Fibroblast of skin of abdomen (primary cell): ENCODE results near the gene DLGAP4.

ENCODE experiments used
- DNase-seq: peaks from one replicate; pipeline ENCODE4 v3.0.0-alpha.2; 2013

Gene DLGAP4

DNA sequence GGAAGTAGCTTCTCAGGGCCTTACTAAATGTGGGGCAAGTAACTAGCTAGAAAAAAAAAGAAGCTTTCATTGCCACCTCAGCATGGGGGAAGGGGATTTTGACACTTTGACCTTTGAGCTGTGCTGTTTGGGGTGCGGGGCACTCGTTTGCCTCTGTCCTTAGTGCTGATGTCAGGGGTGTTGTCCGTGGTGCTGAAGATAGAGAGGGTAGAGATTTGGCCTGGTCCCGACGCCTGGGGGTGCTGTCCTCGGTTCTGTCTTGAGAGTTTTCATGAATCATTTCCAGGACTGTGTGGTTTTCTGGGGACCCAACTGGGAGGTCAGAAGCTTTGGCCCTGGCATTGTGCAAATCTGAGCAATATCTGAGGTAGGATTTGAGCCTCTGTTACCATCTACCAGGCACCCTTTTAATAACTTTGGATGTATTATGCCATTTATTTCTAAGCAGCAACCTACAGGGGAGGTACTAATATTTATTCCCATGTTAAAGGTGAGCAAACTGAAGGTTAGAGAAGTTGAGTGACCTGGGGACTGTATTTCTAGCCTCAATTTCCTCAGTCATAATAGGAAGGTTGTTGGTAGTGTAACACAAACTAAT lies 78.0 kb downstream of the DLGAP4 start:
- DNase-seq, result peak; percentile 25

DNA sequence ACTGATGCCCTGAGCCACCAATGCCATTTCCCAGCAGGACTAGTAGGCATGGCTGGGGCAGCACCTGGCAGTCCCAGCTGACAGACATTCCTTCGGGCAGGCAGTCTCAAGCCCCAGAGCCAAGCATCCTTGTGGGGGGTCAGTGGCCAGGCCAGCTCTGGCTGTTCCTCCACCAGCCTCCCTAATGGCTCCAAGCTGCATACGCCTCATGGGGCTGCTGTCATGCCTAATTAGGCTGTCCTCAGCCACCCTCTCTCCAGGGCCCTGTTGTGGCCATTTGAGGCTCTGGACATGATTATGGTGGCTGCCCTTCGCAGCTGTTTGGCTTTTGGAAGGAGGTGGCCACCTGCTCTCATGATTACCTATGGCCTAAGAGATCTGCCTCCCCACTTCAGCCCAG lies 79.4 kb downstream of the DLGAP4 start:
- DNase-seq, result no peak

DNA sequence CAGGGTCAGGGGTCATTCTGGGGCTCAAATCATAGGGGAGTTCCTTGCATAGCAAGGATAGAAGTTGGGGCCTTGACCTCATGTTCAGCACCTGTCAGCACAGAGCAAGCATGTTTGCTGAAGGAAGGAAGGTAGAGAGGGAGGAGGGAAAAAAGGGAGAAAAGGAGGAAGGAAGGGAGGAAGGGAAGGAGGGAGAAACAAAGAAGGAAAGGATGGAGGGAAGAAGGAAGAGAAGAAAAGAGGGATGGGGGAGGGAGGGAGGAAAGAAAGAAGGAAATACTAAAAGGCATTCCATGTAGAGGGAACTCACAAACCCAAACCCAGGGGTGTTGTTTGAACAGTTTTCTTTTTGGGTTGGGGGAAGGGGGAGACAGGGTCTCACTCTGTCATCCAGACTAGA lies 80.1 kb downstream of the DLGAP4 start:
- DNase-seq, result no peak

DNA sequence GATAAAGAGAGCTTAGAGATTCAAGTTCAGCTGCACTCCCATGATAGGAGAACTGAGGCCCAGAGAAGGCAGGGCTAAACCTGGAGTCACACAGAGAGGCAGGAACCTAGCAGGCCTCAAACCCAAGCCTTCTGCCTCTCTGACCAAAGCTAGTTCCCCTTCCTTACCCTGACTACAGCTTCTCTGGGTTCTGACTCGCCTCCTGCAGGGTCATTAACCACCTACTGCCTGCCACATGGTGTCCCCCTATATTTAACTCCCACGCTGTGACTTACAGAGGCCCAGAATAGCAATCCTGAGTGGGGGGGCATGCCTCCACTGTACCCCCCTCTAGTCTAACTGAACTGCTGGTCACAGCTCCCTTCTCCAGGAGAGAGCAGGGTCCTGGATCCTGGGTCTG lies 84.1 kb downstream of the DLGAP4 start:
- DNase-seq, result no peak

DNA sequence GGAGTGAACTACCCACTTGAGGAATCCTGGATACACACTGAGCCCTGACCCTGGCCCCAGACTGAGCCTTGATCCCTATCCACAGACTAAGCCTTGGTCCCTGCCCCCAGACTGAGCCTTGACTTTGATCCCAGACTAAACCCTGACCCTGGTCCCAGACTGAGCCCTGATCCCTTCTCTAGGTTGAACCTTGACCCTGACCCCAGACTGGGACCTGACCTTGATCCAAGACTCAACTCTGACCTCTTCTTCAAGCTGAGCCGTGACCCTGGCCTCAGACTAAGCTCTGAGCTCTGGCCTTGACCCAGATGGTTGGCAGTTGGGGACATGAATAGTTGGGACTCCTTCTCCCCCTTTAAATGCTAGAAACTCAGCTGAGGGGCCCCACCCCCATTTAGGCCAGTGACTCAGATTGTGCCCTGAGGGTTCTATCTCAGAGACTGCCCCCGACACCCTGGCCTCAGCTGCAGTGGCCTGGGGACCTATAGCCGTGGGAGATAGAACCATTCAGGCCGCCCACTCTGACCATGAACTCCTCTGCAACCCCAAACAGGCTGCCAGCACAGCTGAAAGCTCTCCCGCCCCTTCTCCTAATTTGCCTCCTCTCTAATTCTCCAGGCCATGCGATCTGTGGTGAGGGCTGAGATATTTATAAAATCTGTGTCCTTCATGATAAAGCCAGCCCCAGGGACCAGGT lies 84.7 kb downstream of the DLGAP4 start:
- no peak for DNase-seq

DNA sequence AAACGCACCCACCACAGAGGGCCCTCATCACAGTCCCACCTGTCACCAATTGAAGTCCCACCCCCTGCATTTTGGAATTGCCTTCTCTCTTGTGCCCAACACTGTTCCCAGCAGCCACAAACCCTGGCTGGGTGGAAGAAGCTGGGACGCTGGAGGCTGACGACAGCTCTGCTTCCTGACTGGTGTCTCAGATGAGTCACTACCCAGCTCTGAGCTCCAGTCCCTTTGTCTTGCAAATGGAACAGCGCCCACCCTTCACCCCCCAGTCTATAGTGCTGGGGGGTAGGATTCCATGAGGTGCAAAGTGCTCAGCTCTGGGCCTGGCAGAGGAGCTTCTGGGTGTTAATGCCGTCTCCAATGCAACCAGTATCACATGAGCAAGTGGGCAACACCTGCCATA lies 85.3 kb downstream of the DLGAP4 start:
- no peak for DNase-seq

DNA sequence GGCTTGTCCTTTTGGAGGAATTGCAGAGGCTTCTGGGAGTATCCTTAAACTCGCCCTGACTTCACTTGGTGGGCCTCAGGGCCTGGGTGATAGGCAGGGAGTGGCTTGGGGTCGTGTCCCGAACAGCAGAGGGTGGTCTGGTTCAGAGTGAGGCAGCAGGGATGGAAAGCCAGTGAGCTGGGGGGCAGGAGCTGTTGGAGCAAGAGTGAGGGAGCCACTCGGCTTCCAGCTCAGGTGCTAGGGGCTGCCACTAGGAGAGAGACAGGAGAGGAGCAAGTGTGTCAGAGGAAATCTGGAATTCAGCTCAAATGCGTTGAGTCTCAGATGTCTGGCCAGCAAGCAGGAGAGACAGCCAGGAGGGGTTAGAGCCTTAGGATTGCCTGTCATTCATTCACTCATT lies 85.8 kb downstream of the DLGAP4 start:
- no peak for DNase-seq

DNA sequence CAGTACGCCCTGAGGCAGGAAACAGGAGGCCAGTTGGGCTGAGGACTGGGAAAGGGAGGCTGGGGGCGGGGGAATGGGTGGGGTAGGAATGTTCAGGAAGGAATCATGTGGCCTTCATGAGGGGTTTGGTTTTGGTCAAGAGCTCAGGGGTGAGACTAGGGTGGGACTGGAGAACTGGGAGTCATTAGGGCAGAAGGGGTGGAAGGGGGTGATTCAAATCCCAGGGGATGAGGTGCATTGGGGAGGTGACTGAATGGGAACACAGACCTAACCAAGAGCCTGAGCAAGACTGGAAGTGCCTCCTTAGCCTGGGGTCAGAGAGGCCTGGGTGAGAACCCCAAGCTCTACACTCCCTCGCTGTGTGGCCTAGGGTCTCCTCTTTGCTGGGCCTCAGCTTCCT lies 86.8 kb downstream of the DLGAP4 start:
- DNase-seq, result no peak

DNA sequence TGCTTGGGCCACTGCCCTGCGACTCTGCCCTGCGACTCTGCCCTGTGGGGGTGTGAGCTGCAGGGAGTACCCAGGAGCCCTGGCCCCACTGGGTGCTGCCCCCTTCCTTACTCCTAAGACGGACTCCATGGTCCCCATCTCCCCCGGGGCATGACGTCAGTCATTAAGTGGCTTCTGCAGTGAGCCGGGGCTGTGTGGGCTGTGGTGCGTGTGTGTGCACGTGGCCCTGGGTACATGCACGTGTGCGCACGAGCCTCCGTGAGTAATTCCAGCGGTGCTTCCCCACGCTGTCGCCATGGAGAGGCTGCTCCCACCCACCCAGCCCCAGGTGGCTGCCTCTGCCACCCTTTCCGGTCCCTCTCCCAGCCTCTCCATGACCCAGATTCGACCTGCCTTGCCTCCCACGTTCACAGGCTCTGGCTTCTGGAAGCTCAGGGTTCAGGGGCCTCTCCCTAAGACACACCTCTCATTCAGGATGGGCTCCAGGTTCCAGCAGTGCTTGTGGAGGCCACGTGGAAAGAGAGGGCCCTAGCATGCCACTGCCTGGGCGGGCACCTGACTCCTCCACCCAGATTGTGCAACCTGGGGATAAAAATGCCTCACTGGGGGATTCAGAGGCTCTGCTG lies 88.3 kb downstream of the DLGAP4 start:
- no peak for DNase-seq

DNA sequence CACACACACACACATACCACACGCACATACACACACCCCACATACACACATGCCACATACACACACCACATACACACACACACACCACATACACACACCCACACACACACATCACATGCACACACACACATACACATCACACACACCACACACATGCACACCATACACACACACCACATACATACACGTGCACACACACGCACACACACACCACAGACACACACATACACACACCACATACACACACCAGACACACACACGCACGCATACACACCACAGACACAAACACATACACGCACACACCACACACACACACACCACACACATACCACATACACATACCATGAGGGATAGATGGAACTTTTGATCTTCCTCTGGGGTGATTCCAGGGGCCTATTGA lies 90.2 kb downstream of the DLGAP4 start:
- DNase-seq, result no peak

DNA sequence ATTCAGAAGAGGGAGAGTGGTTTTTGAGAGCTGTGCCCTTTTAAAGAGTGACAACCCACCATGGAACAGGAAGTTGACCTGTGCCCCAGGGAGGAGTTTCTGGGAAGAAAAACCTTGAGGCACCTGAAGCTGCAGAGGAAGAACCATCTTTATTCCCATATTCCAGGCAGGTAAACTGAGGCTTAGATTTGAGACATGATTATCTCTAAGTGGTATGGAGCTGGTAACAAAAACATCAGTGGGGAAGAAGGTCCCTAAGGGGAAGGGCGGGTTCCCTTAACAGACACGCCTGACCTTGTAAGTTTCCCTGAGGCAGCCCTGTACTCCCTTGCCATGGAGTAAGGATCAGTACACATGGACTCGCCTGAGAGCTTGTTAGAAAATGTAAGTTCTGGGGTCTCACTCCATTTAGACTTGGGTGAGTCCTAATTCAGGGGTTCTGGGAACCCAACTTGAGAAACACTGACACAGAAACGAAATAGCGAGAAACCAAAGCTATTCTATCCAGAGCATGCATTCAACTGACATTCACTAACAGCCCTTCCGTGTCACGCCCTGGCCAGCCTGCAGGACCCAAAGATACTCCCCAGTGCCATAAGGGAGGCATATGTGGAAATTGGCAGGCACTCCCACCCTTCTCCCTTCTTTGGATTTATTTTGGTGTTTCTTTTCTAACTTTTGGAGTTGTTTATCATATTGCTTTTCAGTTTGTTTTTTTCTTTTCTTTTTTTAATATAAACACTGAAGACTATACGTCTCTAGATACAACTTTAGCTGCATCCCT lies 90.9 kb downstream of the DLGAP4 start:
- no peak for DNase-seq

DNA sequence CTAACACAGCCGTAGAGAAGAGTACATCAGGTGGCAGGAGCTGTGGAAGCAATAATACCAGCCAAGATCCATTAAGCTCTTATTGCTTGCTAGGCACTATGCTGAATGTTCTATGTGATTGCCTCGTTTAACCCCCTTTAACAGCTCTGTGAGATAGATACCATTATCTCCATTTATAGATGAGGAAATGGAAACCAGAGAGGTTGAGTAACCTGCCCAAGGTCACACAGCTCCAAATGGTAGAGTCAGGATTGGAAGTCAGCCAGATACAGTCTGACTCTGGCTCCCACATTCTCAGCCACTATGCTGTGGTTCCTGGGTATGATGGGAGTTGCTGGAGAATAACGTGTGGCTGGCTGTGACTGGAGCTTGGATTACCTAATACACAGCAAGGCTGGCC lies 92.4 kb downstream of the DLGAP4 start:
- DNase-seq, result no peak

DNA sequence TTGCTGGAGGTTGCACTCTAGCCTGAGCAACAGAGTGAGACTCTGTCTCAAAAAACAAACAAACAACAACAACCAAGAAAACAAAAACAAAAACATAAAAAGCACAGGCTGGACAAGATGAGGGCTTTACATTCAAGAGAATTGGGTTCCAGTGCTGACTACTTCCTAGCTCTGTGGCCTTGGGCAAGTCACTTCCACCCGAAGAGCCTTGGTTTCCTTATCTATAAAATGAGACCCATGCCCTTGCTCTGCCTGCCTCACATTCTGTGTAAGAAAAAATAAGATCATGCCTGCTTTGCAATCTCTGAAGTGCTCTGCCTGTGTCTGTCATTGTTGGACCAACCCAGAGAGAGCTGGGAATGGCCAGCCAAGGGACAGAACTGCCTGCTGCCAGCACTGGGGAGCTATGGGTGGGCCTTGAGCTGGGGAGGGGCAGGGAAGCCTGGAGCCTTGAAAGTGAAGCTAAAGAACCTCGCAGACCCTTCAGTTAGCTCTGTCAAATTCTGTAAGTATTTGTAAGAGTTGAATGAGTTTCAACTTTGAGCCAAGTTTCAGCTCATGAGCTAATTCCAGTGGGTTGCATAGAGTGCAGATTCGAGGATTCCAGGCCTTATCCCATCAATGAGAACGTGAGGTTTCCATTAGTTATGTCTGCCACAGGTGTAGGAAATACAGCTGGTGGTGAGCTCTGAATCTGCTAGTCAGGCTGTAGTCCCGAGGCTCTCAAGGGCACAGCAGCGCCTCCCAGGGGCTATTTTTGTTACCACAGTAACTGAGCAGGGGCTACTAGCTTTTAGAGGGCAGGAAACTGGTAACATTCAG lies 93.2 kb downstream of the DLGAP4 start:
- no peak for DNase-seq

DNA sequence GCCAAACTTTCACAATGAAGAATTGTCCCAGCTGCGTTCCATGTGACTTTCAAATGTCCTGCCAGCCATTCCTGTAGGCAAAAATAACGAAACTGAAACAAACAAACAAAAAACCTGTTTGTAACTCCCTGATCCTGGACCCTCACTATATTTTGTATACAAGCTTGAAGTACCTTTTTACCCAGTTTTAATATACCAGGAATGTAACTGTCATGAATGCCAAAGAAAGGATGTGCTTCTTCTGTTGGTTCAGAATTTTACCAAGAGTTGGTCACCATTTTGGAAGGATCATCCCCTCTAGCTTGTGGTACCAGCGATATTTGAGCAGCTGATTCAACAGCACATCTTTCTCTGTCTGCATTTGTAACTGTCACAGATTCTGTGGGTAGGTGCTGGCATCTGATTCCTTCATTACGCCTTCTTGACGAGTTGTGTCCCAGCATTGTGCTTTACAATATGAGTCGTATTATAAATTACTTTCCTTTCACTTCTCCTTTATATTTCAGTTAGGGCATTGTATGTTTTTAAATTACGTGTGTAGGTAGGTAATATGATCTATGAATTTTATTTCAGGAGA lies 93.9 kb downstream of the DLGAP4 start:
- no peak for DNase-seq

DNA sequence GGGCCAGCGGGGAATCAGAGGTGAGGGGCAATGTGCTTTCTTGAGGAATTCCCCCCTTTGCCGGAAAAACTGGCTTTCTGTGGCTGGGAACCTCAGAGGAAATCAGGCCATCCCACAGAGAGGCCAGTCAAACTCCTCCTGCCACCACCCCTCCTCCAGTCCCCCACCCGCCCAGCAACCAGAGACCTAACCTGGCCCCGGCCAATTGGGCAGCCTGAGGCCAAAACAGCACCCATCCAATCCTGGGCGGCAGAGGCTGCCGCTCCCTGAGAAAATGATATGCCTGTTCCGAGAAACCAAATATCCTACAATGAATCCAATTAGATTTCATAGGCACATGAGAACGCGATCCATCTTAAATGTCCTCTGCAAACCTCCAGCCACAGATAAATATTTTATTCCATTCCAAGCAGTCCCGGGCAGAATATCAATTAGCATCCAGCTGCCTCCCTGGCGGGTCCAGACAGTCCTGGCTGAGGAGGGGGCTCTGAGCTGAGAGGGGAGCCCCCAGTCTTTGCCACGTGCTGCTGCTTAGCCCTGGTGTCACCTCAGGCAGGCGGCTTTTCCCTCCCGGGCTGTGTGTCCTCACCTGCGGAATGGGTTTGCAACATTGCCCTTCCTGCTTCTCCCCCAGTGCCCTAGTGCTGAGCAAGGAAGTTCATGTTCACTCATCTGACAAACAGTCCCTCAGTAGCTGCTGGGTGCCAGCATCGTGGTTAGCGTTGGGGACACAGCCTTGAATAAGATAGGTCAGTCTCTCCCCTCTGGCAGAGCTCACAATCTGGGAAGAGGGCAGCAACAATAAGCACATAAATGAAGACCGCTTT lies 95.0 kb downstream of the DLGAP4 start:
- no peak for DNase-seq

DNA sequence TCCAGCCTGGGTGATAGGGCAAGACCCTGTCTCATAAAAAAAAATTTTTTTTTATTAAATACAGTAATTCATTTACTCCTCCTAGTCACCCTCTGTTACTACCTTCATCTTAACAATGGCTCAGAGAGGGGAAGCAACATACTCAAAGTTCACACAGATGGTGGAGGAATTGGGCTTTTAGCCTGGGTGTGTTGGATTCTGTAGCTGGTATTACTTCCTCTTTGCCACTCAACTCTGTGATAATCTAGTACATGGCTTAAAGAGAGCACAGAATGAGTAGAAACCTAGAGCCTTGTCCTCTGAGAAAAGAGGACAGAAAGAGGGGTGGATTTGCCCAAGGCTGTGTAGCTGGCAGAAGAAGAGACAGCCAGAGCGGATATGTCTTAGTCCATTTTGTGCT lies 96.6 kb downstream of the DLGAP4 start:
- no peak for DNase-seq

DNA sequence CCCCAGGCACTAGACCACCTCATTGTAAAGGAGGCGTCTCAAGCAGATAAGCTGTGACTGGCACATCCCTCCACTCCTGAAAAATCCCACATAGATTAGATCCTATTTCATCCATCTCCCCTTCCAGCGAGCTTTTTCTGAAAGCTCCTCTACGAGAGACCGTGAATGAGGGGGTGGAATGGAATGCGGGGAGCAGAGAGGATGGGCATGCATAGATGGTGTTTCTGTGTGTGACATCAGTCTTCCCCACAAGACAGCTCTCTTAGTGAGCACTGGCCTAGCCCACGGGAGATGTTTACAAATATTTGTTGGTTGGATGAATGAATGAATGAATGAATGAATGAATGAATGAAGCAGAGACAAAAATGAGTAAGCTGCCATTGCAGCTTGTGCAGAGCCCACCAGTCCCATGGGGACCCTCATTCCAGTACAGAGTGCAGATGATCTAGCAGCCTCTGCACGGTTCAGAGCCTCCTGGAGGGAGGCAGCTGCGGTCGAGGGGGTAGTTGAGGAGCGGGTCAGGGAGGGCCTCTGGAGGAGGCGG lies 98.4 kb downstream of the DLGAP4 start:
- DNase-seq, result no peak

DNA sequence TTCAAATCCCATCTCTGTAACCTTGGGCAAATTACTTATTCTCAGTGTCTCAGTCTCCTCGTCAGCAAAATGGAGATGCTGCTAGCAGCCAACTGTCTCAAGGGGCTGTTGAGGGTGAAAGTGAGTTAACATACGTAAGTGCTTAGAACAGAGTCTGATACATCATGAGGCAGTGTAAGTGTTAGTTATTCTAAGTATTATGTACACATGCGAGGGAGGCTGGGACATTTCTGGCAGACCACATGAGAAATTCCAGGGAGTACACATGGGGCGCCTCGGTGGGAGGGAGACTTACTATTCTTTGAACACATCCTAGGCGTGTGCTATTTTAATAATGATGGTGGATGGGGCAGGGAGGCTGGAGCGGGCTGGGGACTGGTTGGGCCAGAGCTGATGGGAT lies 99.1 kb downstream of the DLGAP4 start:
- no peak for DNase-seq

DNA sequence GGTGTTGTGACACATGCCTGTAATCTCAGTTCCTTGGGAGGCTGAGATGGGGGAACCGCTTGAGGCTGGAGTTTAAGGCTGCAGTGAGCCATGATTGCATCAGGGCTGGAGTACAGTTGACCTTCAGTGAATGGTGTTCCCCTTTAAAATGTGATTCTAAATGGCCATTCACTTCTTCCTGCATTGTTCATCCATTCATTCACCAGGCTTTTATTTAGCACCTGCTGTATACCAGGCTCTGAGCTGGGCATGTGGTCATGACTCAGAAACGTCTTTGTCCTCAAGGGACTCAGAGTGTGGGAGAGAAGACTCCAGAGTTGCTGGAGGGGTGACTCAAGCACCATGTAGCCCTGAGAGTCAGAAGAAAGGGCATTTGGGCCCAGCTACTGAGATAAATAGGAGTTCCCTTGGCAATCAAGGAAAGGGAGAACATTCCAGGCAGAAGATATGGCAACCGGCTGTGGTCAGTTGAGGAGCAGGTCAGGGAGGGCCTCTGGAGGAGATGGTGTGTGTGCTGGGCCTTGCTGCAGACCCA lies 101.1 kb downstream of the DLGAP4 start:
- DNase-seq, result no peak

DNA sequence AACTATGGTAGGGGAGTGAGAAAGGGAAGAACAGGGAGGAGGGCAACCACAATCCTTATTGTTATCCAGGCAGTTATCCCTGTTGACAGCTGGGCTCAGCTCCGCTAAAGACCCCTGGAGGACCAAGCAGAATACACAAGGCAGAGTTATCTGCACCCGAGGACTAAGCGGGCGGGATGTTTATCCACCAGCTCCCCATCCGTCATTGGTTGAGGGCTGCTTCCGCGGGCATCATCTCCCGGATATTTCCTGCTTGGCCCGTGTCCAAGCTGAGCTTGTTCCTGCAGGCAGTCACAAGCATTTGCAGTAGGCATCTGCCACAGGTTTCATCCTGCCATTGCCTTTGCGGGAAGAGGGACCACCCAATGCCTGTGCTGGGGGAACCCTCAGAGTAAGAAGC lies 102.1 kb downstream of the DLGAP4 start:
- peak; percentile 20 for DNase-seq
